ENCODE data around the gene RPLP1. TPM values are rescaled to one million over a fixed set of nuclear protein-coding genes. Genes with fewer than 3 reads are reported as not detected.

The RPLP1 gene
- total and polyA plus RNA-seq, 4 donors, result 45.2 to 765 (median 319) TPM

GRCh38 chr15:69476704-69477473, 24.3 kb downstream of the RPLP1 start:
- DNase-seq (ENCODE audit: low spot score), result no peak
- Histone ChIP-seq H3K9ac (ENCODE audit: low read depth in 1 of 2, low read length in 2 of 2) (no peak overlapping the region), H3K4me3 (ENCODE audit: low read depth in 1 of 3, low read length in 3 of 3) (no peak overlapping the region), H3K9me3 (ENCODE audit: control insufficient read depth in 4 of 4, low read length in 3 of 4) (peaks cover 0 to 2% (median 0%) of the 10 kb centered on the region in 4 donors), H3K27me3 (ENCODE audit: control insufficient read depth in 4 of 4, insufficient read depth in 4 of 4, low read length in 3 of 4) (no peaks in the 10 kb centered on the region), H3K36me3 (ENCODE audit: control insufficient read depth in 4 of 4, insufficient read depth in 3 of 4, low read depth in 1 of 4, low read length in 3 of 4) (no peaks in the 10 kb centered on the region), H3K4me1 (ENCODE audit: control insufficient read depth in 4 of 4, insufficient read depth in 4 of 4, low read length in 3 of 4) (peaks cover 0 to 2% (median 0%) of the 10 kb centered on the region in 4 donors), H3K27ac (ENCODE audit: low read depth in 1 of 2, low read length in 2 of 2) (no peak overlapping the region)
- TF ChIP-seq SP1 (IDR thresholded peaks at IDR 0.05), result no peak
- no peak for TF ChIP-seq FOXA2 (IDR thresholded peaks at IDR 0.05)
- TF ChIP-seq FOXA1 (IDR thresholded peaks at IDR 0.05), result no peak
- no peak for TF ChIP-seq YY1 (IDR thresholded peaks at IDR 0.05)
- no peak for TF ChIP-seq TAF1 (conservative IDR thresholded peaks at IDR 0.05)
- no peak for TF ChIP-seq RAD21 (IDR thresholded peaks at IDR 0.05)
- no peak for TF ChIP-seq NR2F2 (IDR thresholded peaks at IDR 0.05)
- TF ChIP-seq CTCF (IDR thresholded peaks at IDR 0.05; ENCODE audit: low read depth, low read length, missing input control), result no peak
- TF ChIP-seq ATF3 (IDR thresholded peaks at IDR 0.05), result no peak
- no peak for TF ChIP-seq JUND (IDR thresholded peaks at IDR 0.05)
- TF ChIP-seq HNF4A (conservative IDR thresholded peaks at IDR 0.05), result no peak
- TF ChIP-seq RXRA (IDR thresholded peaks at IDR 0.05), result no peak
- TF ChIP-seq EGR1 (IDR thresholded peaks at IDR 0.05; ENCODE audit: low read depth in 2 of 2), result no peak
- TF ChIP-seq REST (IDR thresholded peaks at IDR 0.05), result no peak
- TF ChIP-seq GABPA (IDR thresholded peaks at IDR 0.05 in 1 of 2, conservative IDR thresholded peaks at IDR 0.05 in 1 of 2), result no peak
- no peak for TF ChIP-seq HNF4G (IDR thresholded peaks at IDR 0.05)
- TF ChIP-seq ZBTB33 (IDR thresholded peaks at IDR 0.05), result no peak
- no peak for TF ChIP-seq MAX (IDR thresholded peaks at IDR 0.05)
- WGBS, result 82% methylated on average over 9 of the region's 9 CpGs
